Type B pancreatic cell (in vitro differentiated cells): ENCODE data around the gene ZNF646. TPM values are rescaled to one million over a fixed set of nuclear protein-coding genes. Genes with fewer than 3 reads are reported as not detected.

Experiments
- DNase-seq: peaks from one replicate; pipeline ENCODE4 v3.0.0; 2021; ENCODE audit warnings: mixed read lengths; ENCODE audit not compliant: unreplicated experiment; ENCODE audit errors: extremely low spot score
- H3K27ac Mint-ChIP-seq: 2 replicates; pipeline ENCODE4 v1.8.0; 2021; ENCODE audit warnings: mild to moderate bottlenecking, mixed read lengths
- H3K27me3 Mint-ChIP-seq: 2 replicates; pipeline ENCODE4 v1.8.0; 2021; ENCODE audit warnings: mixed read lengths
- H3K36me3 Mint-ChIP-seq: 2 replicates; pipeline ENCODE4 v1.8.0; 2021; ENCODE audit warnings: mixed read lengths
- H3K4me1 Mint-ChIP-seq: one replicate; pipeline ENCODE4 v1.8.0; 2021; ENCODE audit warnings: mixed read lengths; ENCODE audit not compliant: unreplicated experiment
- H3K4me3 Mint-ChIP-seq: 2 replicates; pipeline ENCODE4 v1.8.0; 2021; ENCODE audit warnings: mild to moderate bottlenecking, mixed read lengths
- H3K9me3 Mint-ChIP-seq: 2 replicates; pipeline ENCODE4 v1.8.0; 2021; ENCODE audit warnings: mixed read lengths
- total RNA-seq: library from RNA; stranded (reverse); gene quantifications from 2 replicates; pipeline ENCODE4 v1.2.1, GENCODE V29; 2021; ENCODE audit warnings: low replicate concordance
- TF ChIP-seq, protein P1 (sequence below): fragments of 200-600 bp; sonication (generic); conservative IDR thresholded peaks from 2 replicates; pipeline ENCODE4 v1.5.0; 2021; ENCODE audit warnings: antibody characterized with exemption, mild to moderate bottlenecking

The ZNF646 gene
- total RNA-seq, 1 donor from 2014 or later: 27.2 TPM

DNA sequence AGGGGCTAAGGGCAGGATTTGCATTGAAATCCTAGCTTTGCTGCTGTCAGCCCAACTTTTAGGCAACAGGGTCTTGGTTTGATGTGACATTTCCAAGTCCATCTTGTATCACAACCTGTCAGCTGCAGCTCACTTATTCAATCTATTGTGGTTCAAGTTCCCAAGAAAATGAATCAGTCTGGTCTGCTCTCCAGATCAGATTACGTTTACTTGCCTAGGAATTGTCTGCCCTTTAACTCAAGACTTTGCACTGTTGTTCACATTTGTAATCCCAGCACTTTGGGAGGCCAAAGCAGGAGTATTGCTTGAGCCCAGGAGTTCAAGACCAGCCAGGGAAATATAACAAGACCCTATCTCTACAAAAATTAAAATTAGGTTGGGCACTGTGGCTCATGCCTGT is 30.9 kb upstream of the ZNF646 start:
- no peaks in the 10 kb centered on the region for H3K36me3 Mint-ChIP-seq
- TF ChIP-seq, protein P1, sequence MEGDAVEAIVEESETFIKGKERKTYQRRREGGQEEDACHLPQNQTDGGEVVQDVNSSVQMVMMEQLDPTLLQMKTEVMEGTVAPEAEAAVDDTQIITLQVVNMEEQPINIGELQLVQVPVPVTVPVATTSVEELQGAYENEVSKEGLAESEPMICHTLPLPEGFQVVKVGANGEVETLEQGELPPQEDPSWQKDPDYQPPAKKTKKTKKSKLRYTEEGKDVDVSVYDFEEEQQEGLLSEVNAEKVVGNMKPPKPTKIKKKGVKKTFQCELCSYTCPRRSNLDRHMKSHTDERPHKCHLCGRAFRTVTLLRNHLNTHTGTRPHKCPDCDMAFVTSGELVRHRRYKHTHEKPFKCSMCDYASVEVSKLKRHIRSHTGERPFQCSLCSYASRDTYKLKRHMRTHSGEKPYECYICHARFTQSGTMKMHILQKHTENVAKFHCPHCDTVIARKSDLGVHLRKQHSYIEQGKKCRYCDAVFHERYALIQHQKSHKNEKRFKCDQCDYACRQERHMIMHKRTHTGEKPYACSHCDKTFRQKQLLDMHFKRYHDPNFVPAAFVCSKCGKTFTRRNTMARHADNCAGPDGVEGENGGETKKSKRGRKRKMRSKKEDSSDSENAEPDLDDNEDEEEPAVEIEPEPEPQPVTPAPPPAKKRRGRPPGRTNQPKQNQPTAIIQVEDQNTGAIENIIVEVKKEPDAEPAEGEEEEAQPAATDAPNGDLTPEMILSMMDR: no peak
- DNase-seq: no peak
- H3K4me1 Mint-ChIP-seq: no peaks in the 10 kb centered on the region
- no peaks in the 10 kb centered on the region for H3K9me3 Mint-ChIP-seq
- no peak overlapping the region for H3K4me3 Mint-ChIP-seq
- no peaks in the 10 kb centered on the region for H3K27me3 Mint-ChIP-seq
- H3K27ac Mint-ChIP-seq: no peak overlapping the region

DNA sequence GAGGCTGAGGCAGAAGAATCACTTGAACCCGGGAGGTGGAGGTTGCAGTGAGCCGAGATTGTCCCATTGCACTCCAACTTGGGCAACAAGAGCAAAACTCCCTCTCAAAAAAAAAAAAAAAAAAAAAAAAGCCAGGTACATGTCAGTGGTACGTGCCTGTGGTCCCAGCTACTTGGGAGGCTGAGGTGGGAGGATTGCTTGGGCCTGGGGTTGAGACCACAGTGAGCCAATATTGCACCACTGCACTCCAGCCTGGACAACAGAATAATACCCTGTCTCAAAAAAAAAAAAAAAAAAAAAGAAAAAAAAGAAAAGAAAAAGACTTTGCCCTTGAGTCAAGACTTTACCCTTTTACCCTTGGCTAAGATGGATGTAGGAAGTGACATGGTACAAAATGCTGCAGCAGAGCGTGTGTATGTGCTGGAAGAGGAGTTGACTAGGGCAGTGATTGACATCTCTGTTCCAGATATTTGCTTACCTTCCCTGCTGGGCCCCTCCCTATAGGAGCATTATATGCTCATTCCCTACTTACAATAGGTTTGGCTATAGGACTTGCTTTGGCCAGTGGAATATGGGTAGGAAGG is 30.2 kb upstream of the ZNF646 start:
- H3K27me3 Mint-ChIP-seq: no peaks in the 10 kb centered on the region
- H3K9me3 Mint-ChIP-seq: no peaks in the 10 kb centered on the region
- H3K36me3 Mint-ChIP-seq: no peaks in the 10 kb centered on the region
- no peak overlapping the region for H3K27ac Mint-ChIP-seq
- TF ChIP-seq, protein P1: no peak
- no peak for DNase-seq
- H3K4me1 Mint-ChIP-seq: no peaks in the 10 kb centered on the region
- no peak overlapping the region for H3K4me3 Mint-ChIP-seq

DNA sequence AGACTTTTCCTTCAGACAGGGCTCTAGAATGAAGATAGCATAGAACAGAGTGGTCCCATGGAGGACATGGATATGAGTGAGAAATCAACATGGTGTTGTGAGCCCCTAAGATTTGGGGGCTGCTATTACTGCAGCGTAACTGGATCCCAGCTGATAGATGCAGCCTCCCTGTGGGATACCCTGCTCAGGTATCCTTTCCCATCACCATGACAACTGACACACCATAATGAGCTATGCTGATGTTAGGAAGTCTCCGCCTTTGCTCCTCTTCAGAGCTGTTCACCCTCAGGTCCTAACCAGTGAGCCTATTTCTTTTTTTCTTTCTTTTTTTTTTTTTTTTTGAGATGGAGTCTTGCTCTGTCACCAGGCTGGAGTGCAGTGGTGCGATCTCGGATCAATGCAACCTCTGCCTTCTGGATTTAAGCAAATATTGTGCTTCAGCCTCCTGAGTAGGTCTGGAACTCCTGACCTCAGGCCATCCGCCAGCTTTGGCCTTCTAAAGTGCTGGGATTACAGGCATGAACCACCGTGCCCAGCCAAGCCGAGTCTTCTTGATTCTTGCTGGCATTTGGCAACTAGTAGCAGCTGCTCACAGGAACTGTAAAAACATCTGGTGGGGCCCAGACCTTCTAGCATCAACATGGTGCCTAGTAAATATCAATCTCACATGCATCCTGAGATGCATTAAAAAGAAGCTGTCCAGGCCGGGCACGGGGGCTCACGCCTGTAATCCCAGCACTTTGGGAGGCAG is 23.8 kb upstream of the ZNF646 start:
- Mint-ChIP-seq H3K9me3 (no peaks in the 10 kb centered on the region), H3K27me3 (no peaks in the 10 kb centered on the region), H3K4me1 (no peaks in the 10 kb centered on the region), H3K27ac (no peak overlapping the region), H3K36me3 (no peaks in the 10 kb centered on the region), H3K4me3 (no peak overlapping the region)
- TF ChIP-seq, protein P1: no peak
- DNase-seq: no peak

DNA sequence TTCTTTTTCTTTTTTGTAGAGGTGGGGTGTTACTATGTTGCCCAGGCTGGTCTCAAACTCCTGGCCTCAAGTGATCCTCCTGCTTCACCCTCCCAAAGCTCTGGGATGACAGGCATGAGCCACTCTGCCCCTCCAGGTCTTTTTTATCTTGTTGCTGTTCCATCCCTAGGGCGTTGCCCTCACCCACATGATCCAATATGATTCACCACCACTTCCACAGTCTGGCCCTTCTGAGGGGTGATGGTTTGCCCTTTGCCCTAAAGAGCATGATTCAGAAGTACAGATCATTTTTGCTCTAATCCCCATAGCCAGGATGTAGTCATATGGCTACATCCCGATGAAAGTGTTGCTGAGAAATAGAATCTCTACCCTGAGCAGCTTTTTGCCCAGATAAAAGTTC is 22.1 kb upstream of the ZNF646 start:
- no peaks in the 10 kb centered on the region for H3K9me3 Mint-ChIP-seq
- TF ChIP-seq, protein P1: no peak
- no peaks in the 10 kb centered on the region for H3K4me1 Mint-ChIP-seq
- H3K27me3 Mint-ChIP-seq: no peaks in the 10 kb centered on the region
- H3K4me3 Mint-ChIP-seq: no peak overlapping the region
- no peaks in the 10 kb centered on the region for H3K36me3 Mint-ChIP-seq
- no peak overlapping the region for H3K27ac Mint-ChIP-seq
- no peak for DNase-seq

DNA sequence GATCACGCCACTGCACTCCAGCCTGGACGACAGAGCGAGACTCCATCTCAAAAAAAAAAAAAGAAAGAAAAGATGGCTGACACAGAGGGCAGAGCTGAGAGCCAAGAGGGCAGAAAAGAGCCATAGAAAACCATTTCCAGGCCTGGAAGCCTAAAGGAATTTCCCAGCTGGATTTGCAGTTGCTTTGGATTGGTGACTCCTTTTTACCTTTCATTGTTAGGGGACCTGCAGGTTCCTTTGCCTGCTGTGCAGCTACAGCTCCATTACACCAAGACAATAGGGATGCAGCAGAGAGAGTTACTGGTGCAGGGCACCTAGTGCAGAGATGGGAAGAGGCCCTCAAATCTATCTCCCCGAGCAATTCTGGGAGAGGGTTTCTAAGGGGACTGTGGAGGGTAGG is 18.6 kb upstream of the ZNF646 start:
- no peaks in the 10 kb centered on the region for H3K4me1 Mint-ChIP-seq
- no peak overlapping the region for H3K27ac Mint-ChIP-seq
- H3K4me3 Mint-ChIP-seq: no peak overlapping the region
- no peaks in the 10 kb centered on the region for H3K36me3 Mint-ChIP-seq
- DNase-seq: no peak
- TF ChIP-seq, protein P1: no peak
- no peaks in the 10 kb centered on the region for H3K27me3 Mint-ChIP-seq
- no peaks in the 10 kb centered on the region for H3K9me3 Mint-ChIP-seq
